Lower lobe of right lung (tissue), 1 donor: ENCODE data around the gene SLC38A7. TPM values are rescaled to one million over a fixed set of nuclear protein-coding genes. Genes with fewer than 3 reads are reported as not detected.

ENCODE experiments used
- total RNA-seq: library from RNA; stranded (reverse); fragmentation: NEBNext Ultra II Directional; extraction: Animal tissue kit (Norgen Biotek cat#: 25700); gene quantifications from one replicate; pipeline ENCODE4 v1.2.1, GENCODE V29; 2021
- donor health status: DM: no; HTN: yes; CAD: no; lungs with severe emphysema.

The SLC38A7 gene
- total RNA-seq, 1 donor from 2014 or later = 20.7 TPM

Other genes starting within 250 kb of the SLC38A7 start
- 47.9 TPM for gene NDRG4, start 184.6 kb downstream of the SLC38A7 start, total RNA-seq
- gene SETD6, start 169.3 kb downstream of the SLC38A7 start, total RNA-seq = 17.3 TPM
- gene CNOT1, start 54.9 kb downstream of the SLC38A7 start, total RNA-seq = 172 TPM
- 50.7 TPM for gene GOT2, start 49.5 kb upstream of the SLC38A7 start, total RNA-seq